ENCODE results near the gene EID2B. TPM values are rescaled to one million over a fixed set of nuclear protein-coding genes. Genes with fewer than 3 reads are reported as not detected.
A peak's percentile ranks its signal among the peaks of the same experiment; 100 is the strongest.

Gene EID2B
- total RNA-seq, 1 donor from 2014 or later, result 3.6 TPM

- no peak for DNase-seq (ENCODE audit: extremely low spot score, unreplicated experiment)
- Mint-ChIP-seq H3K27ac (ENCODE audit: unreplicated experiment) (no peak overlapping the region), H3K9me3 (ENCODE audit: unreplicated experiment) (no peaks in the 10 kb centered on the region), H3K4me1 (ENCODE audit: unreplicated experiment) (peaks cover 16% of the 10 kb centered on the region), H3K36me3 (ENCODE audit: unreplicated experiment) (no peaks in the 10 kb centered on the region), H3K27me3 (ENCODE audit: unreplicated experiment) (peaks cover 23% of the 10 kb centered on the region), H3K4me3 (ENCODE audit: unreplicated experiment) (no peak overlapping the region)
- no peak for TF ChIP-seq CTCF (IDR thresholded peaks at IDR 0.05)
Measured at GRCh38 chr19:39558624-39559117, 26.0 kb upstream of the EID2B start.

- Mint-ChIP-seq H3K4me1 (ENCODE audit: unreplicated experiment) (peaks cover 16% of the 10 kb centered on the region), H3K27me3 (ENCODE audit: unreplicated experiment) (peaks cover 29% of the 10 kb centered on the region), H3K9me3 (ENCODE audit: unreplicated experiment) (no peaks in the 10 kb centered on the region), H3K4me3 (ENCODE audit: unreplicated experiment) (peak overlapping the region; percentile 11), H3K36me3 (ENCODE audit: unreplicated experiment) (no peaks in the 10 kb centered on the region), H3K27ac (ENCODE audit: unreplicated experiment) (peak overlapping the region; percentile 19)
- no peak for TF ChIP-seq CTCF (IDR thresholded peaks at IDR 0.05)
- DNase-seq (ENCODE audit: extremely low spot score, unreplicated experiment), result no peak
Measured at GRCh38 chr19:39557811-39558623, 25.4 kb upstream of the EID2B start.

- no peaks in the 10 kb centered on the region for H3K9me3 Mint-ChIP-seq (ENCODE audit: unreplicated experiment)
- no peak for TF ChIP-seq CTCF (IDR thresholded peaks at IDR 0.05)
- peaks cover 26% of the 10 kb centered on the region for H3K27me3 Mint-ChIP-seq (ENCODE audit: unreplicated experiment)
- H3K36me3 Mint-ChIP-seq (ENCODE audit: unreplicated experiment), result no peaks in the 10 kb centered on the region
- H3K27ac Mint-ChIP-seq (ENCODE audit: unreplicated experiment), result no peak overlapping the region
- DNase-seq (ENCODE audit: extremely low spot score, unreplicated experiment), result no peak
- no peak overlapping the region for H3K4me3 Mint-ChIP-seq (ENCODE audit: unreplicated experiment)
- H3K4me1 Mint-ChIP-seq (ENCODE audit: unreplicated experiment), result peaks cover 16% of the 10 kb centered on the region
Measured at GRCh38 chr19:39555883-39556282, 23.2 kb upstream of the EID2B start.

- Mint-ChIP-seq H3K27me3 (ENCODE audit: unreplicated experiment) (peaks cover 20% of the 10 kb centered on the region), H3K4me1 (ENCODE audit: unreplicated experiment) (peaks cover 16% of the 10 kb centered on the region), H3K36me3 (ENCODE audit: unreplicated experiment) (no peaks in the 10 kb centered on the region), H3K4me3 (ENCODE audit: unreplicated experiment) (no peak overlapping the region), H3K9me3 (ENCODE audit: unreplicated experiment) (no peaks in the 10 kb centered on the region), H3K27ac (ENCODE audit: unreplicated experiment) (no peak overlapping the region)
- no peak for DNase-seq (ENCODE audit: extremely low spot score, unreplicated experiment)
- TF ChIP-seq CTCF (IDR thresholded peaks at IDR 0.05), result no peak
Measured at GRCh38 chr19:39554701-39555311, 22.2 kb upstream of the EID2B start.

GRCh38 chr19:39553082-39553652 is 20.5 kb upstream of the EID2B start:
- peaks cover 20% of the 10 kb centered on the region for H3K27me3 Mint-ChIP-seq (ENCODE audit: unreplicated experiment)
- H3K4me1 Mint-ChIP-seq (ENCODE audit: unreplicated experiment), result peaks cover 11% of the 10 kb centered on the region
- no peak for DNase-seq (ENCODE audit: extremely low spot score, unreplicated experiment)
- no peaks in the 10 kb centered on the region for H3K9me3 Mint-ChIP-seq (ENCODE audit: unreplicated experiment)
- no peaks in the 10 kb centered on the region for H3K36me3 Mint-ChIP-seq (ENCODE audit: unreplicated experiment)
- H3K27ac Mint-ChIP-seq (ENCODE audit: unreplicated experiment), result no peak overlapping the region
- no peak overlapping the region for H3K4me3 Mint-ChIP-seq (ENCODE audit: unreplicated experiment)
- no peak for TF ChIP-seq CTCF (IDR thresholded peaks at IDR 0.05)
